ENCODE data around the gene KLK12.

KLK12 gene

GRCh38 chr19:51034704-51035103 lies at the start of gene KLK12:
Gene KLK12, minus strand, starts transcription at chr19:51035002. Its CDS starts 381 bp downstream, at chr19:51034621.
- no peak for DNase-seq

GRCh38 chr19:51084505-51084904 lies 49.7 kb upstream of the KLK12 start:
- DNase-seq: no peak

GRCh38 chr19:51083783-51084182 lies 49.0 kb upstream of the KLK12 start:
- DNase-seq: no peak

GRCh38 chr19:51083181-51083580 lies 48.4 kb upstream of the KLK12 start:
- DNase-seq: no peak

GRCh38 chr19:51082611-51083010 lies 47.8 kb upstream of the KLK12 start, which contains the start of gene KLK14:
Gene KLK14, minus strand, starts transcription at chr19:51082887. Its CDS starts 273 bp downstream, at chr19:51082614.
- DNase-seq: no peak

- DNase-seq: no peak
Observed at GRCh38 chr19:51081476-51081875, 46.7 kb upstream of the KLK12 start.

- DNase-seq: no peak
Observed at GRCh38 chr19:51079481-51080110, 44.8 kb upstream of the KLK12 start.

GRCh38 chr19:51078731-51079130 lies 43.9 kb upstream of the KLK12 start:
- DNase-seq: no peak

- no peak for DNase-seq
Observed at GRCh38 chr19:51078104-51078503, 43.3 kb upstream of the KLK12 start.

GRCh38 chr19:51076631-51077213 lies 41.9 kb upstream of the KLK12 start:
- no peak for DNase-seq

GRCh38 chr19:51075998-51076397 lies 41.2 kb upstream of the KLK12 start:
- no peak for DNase-seq

GRCh38 chr19:51071095-51071405 lies 36.2 kb upstream of the KLK12 start:
- no peak for DNase-seq

- no peak for DNase-seq
Observed at GRCh38 chr19:51070334-51071094, 35.7 kb upstream of the KLK12 start.

GRCh38 chr19:51066393-51067186 lies 31.8 kb upstream of the KLK12 start:
- DNase-seq: no peak

GRCh38 chr19:51065221-51065960 lies 30.6 kb upstream of the KLK12 start:
- DNase-seq: no peak

- DNase-seq: no peak
Observed at GRCh38 chr19:51064534-51065220, 29.9 kb upstream of the KLK12 start, which contains the start of gene KLK13. Gene KLK13, minus strand, starts transcription at chr19:51065092. Its CDS starts 25 bp downstream, at chr19:51065067.

GRCh38 chr19:51063664-51064063 lies 28.9 kb upstream of the KLK12 start:
- DNase-seq: no peak

- no peak for DNase-seq
Observed at GRCh38 chr19:51060973-51061372, 26.2 kb upstream of the KLK12 start.

- DNase-seq: no peak
Observed at GRCh38 chr19:51060336-51060735, 25.5 kb upstream of the KLK12 start.

GRCh38 chr19:51059715-51060114 lies 24.9 kb upstream of the KLK12 start:
- no peak for DNase-seq

- DNase-seq: no peak
Observed at GRCh38 chr19:51055866-51056265, 21.1 kb upstream of the KLK12 start.

- no peak for DNase-seq
Observed at GRCh38 chr19:51047031-51047335, 12.2 kb upstream of the KLK12 start.
